GM19025 (cell line): ENCODE results near the gene CARD11.
A peak's percentile ranks its signal among the peaks of the same experiment; 100 is the strongest.

Experiments used
- ATAC-seq: cut with Tn5 transposase; IDR thresholded peaks from one replicate; pipeline ENCODE4 v1.9.1; 2021; ENCODE audit warnings: mild to moderate bottlenecking, low read depth, moderate library complexity; ENCODE audit not compliant: unreplicated experiment

The CARD11 gene

DNA sequence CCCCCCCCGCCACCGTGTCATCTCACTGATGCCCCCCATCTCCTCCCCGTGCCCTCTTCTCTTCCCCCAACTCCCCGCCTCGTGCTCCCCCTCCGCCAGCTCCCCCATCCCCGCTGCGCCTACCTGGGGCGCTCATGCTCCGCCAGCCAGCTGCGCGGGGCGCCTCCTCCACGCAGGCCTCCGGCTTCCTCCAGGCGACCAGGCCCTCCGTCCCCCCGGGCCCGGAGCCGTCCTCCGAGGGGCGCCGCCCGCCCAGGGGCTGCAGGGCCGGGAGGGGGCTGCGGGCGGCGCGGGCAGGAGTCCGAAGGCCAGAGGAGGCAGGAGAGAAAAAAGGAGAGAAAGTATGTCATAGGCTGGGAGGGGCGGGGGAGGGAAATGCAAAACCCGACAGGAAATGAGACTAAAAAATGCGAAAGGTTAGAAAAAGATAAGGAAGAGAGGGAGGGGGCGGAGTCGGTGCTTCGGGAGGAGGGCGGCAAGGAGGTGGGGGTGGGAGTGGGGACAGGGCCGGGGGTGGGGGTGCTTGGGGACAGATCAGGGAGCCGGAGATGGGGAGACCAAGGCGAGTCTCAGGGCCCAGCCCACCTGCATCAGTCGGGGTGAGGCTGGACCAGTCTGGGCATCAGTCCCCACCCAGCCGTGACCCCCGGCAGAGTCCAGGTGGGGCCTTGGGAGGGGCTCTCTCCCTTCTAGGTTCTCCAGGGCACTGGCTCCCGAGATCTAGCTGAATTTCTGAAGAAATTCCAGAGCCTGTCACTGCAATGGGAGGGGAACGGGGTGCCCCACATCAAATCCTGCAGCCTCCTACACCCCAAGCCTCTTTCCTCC lies at the start of gene CARD11:
Gene CARD11, minus strand, starts transcription at position 324 of the 828 bp plus-strand sequence. CDS start 85,361 bp downstream, outside the sequence.
- ATAC-seq = no peak

DNA sequence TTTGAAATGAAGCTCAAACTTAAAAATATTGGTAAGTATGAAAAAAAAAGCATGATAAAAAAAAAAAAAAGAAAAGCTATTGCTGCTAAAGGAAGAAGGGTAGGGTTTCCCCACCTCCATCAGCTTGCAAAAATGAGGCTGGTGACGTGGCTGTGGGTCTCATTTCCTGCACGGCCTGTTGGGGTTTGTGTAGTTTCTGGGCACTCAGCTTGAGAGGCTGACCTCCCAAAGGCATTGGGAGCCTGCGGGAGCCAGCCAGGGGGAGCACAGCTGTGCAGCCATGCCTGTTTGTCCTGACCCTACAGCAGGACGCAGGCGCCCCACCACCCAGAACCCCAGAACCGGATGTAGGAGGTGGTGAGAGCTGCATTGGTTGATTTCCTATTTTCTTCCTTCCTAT lies 48.8 kb upstream of the CARD11 start:
- ATAC-seq = peak; percentile 78

DNA sequence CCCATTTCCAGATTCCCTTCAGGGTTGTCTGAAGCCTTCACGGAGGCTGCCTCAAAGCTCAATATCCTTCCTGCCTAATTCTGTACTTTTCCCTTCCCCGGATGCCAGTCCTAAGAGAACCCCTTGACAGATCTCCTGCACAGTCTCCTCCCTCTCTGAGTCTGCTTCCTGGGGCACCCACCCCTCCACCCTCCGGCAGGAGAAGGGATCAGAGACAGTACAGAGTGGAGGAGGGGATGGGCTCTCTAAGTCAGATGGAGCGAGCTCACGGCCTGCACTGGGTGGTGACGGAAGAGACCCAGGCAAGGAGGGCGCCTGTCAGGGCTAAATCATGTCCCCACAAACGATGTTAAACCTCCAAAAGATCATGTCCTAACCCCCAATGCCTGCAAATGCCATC lies 48.0 kb upstream of the CARD11 start:
- ATAC-seq = no peak

DNA sequence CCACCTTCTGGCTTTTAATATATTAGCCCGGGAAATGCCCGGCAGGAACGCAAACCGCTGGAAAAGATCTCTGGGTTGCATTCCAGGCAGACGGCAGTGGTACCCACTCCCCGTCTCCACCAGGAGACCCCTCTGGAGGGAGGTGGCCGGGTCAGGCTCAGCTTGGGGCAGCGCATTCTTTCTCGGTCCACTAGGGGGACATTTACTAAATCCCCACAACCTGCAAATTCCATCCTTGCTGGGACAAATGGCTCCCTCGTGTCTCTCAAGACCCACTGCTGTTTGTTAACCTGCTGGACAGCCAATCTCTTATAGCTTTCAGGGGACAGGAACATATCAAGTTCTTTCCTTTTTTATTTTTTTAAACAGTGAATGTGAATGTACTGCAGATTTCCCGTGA lies 45.8 kb upstream of the CARD11 start:
- ATAC-seq = no peak

DNA sequence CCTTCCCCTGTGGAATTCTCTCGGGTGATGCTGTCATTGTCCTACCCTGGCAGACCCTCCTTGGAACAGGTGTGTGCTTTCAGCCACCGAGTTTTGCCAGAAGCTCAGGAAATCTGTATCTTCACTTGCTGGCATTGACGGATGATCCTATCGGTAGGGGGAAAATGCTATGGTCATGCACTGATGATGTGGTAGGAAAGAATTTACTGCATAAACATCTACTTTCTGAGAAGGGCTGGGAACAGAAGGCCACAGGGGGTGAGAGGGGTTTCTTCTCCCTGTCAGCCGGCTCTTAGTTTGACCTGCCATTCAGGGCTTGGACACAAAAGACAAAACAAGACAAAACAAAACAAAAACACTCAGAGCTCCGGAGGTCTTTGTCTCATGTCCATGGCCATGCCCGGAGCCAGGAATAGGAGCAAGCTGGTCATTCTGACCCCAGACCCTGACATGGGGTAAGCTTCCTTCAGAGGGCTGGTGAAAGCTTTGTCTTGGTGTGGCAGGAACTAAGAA lies 43.6 kb upstream of the CARD11 start:
- ATAC-seq = no peak

DNA sequence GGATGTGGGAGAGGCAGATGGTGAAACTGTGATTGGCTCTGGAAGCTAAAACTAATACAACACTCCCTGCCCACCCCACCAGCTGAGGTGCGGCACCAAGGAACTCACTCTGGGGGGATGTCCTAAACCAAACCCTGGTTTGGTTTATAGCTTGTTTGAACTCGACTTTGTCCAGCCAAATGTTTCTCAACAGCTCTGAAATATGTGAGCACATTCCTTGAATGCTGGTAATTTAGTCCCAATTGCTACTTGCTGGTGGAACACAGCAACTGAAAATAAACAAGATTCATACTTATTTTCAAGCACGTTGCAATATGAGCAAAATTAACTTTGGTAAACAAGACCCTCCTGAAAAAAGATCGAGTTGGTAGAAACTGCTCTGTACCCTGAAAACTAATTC lies 39.7 kb upstream of the CARD11 start:
- ATAC-seq = no peak

DNA sequence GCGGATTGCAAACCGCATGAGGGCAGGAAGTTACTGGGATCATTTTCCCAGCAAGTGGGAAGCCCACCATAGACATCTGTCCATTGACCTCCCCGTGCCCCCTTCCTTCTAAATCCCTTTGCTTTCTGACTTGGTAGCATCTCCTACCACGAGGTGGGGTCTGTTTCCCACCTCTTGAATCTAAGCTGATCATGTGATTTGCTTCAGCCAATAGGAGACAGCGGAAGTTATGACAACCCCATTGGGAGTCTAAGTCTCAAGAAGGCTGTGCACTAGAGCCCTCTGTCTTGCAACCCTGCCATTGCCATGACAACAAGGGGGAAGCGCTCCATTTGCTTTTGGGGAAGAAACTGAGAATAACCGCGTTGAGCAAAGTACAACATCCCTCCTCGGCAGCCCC lies 39.2 kb upstream of the CARD11 start:
- no peak for ATAC-seq

DNA sequence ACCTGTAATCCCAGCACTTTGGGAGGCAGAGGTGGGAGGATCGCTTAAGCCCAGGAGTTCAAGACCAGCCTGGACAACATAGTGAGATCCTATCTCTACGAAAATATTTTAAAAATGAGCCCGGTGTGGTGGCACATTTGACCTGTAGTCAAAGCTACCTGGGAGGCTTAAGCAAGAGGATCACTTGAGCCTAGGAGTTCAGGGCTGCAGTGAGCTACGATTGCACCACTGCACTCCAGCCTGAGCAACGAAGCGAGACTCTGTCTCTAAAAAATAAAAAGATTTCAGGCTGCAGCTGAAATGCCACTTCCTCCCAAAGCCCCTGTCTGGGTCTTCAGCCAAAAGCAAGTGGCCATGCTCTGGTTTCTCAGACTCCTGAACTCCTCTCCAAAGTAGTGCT lies 38.7 kb upstream of the CARD11 start:
- no peak for ATAC-seq

DNA sequence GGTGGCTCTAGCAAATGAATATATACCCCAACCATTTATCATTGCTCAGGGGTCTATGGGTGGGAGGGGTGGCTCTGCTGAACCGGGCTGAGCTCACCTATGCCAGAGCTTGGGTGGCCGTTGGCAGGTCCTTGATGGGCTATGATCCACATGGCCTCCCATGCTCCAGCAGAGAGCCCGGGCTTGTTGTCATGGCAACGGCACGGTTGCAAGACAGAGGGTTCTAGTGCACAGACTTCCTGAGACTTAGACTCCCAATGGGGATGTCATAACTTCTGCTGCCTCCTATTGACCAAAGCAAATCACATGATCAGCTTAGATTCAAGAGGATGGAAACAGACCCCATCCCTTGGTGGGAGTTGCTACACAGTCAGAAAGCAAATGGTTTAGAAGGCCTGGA lies 36.4 kb upstream of the CARD11 start:
- no peak for ATAC-seq

DNA sequence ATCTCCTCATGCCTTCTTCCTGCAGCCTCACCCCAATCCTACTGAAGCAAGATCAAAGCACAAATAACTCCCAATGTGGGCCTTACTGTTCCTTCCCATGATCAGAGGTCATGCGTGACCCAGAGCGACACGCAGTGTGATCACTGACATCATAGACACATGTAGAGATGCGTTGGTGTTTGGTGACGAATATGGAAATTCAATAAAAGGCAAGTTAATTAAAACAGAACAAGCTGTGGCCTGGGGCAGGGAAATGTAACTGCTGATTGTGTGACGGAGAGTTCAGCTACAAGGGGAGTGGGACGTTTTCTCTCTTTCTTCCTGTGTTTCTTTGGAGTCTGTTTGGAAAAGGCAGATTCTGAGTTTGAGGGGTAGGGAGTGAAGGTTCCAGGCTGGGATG lies 34.8 kb upstream of the CARD11 start:
- no peak for ATAC-seq

DNA sequence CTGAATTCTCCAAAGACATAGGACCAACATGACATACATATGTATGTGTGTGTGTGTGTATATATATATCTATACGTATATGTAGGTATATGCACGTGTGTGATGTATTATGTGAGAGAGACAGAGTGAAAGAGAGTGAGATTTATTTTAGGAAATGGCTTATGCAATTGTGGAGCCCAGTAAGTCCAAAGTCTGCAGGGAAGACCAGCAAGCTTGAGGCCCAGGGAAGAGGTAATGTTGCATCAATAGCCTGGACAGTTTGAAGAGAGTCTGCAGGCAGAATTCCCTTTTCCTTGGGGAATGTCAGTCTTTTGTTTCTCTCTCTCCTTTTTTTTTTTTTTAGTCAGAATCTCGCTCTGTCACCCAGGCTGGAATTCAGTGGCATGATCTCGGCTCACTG lies 33.0 kb upstream of the CARD11 start:
- ATAC-seq = no peak

DNA sequence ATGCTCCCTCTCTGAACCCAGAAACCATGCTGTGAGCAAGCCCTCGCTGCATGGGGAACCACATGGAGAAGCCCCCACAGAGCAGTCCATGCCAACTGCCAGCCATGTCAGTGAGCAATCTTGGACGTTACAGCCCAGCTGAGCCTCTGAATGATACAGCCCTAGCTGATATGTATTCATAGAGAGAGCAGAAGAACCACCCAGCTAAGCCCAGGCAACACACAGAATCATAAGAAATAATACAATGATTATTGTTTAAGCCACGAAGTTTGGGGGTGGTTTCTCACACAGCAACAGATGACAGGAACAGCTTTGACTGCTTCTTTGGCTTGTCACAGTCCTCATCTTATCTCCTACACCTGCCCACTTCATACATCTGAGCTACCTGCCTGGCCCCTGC lies 32.5 kb upstream of the CARD11 start:
- no peak for ATAC-seq

DNA sequence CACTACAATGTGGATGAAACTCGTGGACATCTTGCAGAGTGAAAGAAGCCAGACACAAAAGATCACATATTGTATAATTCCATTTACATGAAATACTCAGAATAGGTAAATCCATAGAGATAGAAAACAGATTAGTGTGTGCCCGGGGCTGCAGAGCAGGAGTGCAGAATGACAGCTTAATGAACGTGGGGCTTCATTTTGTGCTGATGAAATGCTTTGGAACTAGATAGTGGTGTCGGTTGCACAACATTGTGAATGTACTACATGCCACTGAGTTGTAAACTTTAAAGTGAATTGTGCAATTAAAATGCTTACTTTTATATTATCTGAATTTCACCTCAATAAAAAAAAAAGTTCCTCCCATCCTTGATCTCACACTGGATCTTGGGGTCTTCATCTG lies 31.8 kb upstream of the CARD11 start:
- ATAC-seq = no peak

DNA sequence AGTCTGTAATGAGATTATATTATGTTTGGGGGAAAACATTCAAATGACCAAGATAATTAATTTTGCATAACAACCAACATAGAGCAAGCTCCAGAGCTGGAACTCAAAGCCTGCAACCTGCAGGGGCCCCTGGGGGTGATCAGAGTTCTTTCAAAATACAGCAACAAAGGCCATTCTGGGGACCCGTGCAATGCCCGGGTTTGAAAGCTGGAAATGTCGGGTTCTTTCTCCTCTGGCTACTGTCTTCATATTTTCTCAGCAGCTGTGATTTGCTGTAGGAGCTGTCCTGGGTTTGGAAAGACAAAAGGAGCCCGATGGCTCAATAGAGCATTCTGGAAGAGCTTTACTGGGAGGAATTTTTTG lies 30.8 kb upstream of the CARD11 start:
- no peak for ATAC-seq

DNA sequence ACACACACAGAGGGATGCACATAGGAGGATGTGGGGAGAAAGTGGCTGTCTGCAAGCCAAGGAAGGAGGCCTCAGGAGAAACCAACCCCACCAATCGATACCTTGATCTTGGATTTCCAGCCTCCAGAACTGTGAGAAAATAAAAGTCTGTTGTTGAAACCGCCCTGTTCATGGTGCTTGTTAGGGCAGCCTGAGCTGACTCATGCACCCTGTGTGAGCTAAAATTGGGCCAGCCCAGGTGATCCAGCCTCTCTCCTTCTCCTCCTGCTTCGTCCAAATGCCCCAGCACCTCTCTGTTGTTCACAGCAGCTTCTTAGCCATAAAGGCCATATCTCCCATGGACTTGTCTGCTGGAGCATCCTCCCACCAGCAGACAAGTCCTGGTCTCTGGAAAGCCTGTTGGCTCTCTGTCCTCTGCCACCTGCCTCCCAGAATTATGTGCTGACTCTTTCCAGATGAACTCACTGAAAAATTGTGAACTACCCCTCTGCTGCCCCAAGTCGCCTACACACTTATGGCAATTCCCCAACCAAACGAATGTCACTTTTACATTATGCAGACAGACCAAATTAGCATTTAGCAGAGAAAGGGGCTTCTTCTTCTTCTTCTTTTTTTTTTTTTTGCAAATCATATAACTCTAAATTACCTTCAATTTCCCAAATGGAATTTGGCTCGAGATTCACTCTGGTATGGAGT lies 30.2 kb upstream of the CARD11 start:
- ATAC-seq = no peak

DNA sequence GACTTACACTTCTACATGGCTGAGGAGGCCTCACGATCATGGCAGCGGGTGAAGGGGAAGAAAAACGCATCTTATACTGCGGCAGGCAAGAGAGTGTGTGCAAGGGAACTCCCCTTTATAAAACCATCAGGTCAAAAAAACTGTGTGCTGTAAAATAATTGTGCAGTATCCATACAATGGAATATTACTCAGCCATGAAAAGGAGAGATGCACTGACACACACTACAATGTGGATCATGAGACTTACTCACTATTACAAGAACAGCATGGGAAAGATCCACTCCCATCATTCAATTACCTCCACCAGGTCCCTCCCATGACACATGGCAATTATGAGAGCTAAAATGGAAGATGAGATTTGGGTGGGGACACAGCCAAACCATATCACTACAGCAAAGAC lies 27.2 kb upstream of the CARD11 start:
- ATAC-seq = no peak

DNA sequence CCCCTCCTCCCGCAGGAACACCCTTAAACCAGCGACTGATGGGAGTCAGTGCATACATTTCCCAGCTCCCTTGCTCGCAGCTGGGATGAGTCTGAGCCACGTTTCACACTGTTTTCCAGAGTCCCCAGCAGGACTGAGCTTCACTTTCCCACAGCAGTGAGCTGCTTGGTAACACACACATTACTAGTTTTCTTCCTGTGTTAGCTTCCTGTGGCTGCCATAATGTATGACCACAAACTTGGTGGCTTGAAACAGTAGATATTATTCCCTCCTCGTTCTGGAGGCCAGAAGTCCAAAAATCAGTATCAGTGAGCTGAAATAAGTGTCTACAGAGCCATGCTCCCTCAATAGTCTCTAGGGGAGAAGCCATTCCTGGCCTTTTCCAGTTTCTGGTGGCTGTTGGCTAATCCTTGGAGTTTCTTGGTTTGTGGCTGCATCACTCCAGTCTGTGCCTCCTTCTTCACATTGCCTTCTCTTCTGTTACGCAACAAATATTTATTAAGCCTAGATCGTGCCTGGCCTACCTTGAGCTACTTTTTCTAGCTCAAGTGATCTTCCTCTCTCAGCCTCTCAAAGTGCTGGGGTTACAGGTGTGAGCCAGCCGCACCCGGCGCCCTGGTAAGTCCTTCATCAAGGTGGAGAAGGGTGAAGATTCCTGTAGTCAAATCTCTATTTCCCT lies 26.2 kb upstream of the CARD11 start:
- no peak for ATAC-seq

DNA sequence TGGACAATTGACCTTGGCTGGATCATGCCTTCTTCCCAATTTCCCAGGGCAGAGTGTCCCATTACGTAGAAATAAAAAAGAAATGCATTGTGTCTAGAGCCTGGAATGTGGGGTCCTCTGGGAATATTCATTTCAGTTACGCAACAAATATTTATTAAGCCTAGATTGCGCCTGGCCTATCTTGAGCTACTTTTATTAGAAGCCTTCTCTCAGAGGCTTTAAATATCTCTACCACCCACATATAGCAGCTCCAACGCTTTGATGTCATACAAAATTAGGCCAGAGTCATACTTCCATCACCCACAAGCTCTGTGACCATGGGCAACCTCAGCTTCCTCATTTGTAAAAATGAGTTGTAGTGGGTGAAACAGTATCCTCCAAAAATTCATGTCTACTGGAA lies 24.9 kb upstream of the CARD11 start:
- ATAC-seq = no peak

DNA sequence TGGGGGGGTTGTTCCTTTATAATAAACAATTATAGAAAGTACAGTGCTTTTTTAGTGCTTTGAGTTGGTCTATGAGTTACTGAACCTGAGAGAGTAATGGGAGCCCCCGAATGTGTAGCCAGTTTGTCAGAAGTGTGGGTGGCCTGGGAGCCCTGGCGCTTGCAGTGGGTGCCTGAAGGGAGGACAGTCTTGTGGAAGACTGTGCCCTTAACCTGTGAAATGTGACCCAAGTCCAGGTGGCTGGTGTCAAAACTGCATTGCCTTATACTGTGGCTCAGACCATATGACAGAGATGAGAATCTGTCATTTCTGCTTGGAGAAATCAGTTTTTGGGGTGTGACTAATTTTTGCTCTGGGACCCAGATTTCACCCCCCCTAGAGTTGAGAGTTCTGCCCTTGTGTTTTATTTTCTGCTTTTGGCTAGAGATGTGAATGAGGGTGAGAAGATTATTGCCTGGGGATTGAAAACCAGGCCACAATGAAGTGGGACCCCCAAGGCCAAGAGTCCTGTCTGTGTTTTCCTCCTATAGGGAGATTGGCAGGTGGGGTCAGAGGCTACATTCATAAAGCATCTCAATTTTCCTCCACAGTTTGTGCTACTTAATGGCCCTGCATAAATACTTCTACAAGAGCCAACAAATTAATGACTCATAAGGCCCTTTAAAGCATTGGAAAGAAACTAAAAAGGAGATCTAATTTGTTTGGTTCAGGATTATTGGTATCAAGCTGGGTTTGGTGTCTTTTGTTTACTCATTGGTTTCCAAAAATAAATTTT lies 24.1 kb upstream of the CARD11 start:
- ATAC-seq = no peak

DNA sequence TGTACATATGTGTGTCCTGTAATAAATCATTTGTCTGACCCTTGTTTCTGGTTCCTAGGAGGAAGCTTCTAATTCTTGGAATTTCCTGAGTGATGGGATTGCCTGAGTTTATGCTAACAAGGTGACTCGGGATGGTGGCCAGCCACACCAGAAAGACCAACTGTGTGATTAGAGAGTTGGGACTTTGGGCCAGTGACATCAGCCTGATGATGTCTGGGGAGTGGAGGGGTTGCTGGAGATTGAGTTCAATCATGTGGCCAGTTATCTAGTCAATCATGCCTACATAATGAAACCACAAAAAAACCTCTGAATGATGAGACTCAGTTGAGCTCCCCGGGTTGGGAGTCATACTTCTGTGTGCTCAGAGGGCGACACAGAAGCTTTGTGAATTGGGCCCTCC lies 23.5 kb upstream of the CARD11 start:
- no peak for ATAC-seq

DNA sequence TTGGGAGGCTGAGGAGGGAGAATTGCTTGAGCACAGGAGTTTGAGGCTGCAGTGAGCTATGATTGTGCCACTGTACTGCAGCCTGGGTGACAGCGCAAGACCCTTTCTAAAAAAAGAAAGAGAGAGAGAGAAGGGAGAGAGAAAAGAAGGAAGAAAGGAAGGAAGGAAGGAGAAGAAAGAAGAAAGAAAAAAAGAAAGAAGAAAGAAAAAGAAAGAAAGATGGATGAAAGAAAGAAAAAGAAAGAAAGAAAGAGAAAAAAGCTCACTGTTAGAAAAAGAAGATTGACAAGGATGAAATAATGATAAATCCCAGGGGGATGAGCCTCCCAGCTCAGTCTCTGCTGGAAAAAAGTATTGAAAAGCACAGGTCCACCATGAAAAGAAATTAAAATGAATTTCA lies 22.8 kb upstream of the CARD11 start:
- no peak for ATAC-seq
